GM10248 (cell line): ENCODE measurements around the gene FNDC3B.
"Not testable (repeated sequence)": the region's sequence is repeated elsewhere in the genome, so short reads cannot be mapped to it uniquely, and the experiment has no call there.

Experiments used
- CTCF ChIA-PET: fragments of 300-600 bp; sonication (Branson Sonifier 250); formaldehyde crosslinking; extraction: SDS; loops from one replicate; lab custom pipeline; 2021; ENCODE audit warnings: antibody characterized with exemption; lab: Yijun Ruan, JAX
- POLR2A ChIA-PET: fragments of 350-650 bp; sonication (Branson Sonifier 250); formaldehyde crosslinking; extraction: SDS; loops from one replicate; lab custom pipeline; 2020; ENCODE audit warnings: antibody characterized with exemption; lab: Yijun Ruan, JAX
- DNase-seq: peaks from one replicate; pipeline ENCODE4 v3.0.0; 2012; ENCODE audit errors: extremely low spot score
- CTCF ChIP-seq: IDR thresholded peaks from 2 replicates; pipeline ENCODE4 v1.5.1; 2012; ENCODE audit warnings: mild to moderate bottlenecking, low read depth; ENCODE audit errors: extremely low read depth, missing control alignments, control extremely low read depth

The FNDC3B gene

GRCh38 chr3:172086071-172086470 lies 46.7 kb downstream of the FNDC3B start:
- POLR2A ChIA-PET: no interaction called here
- CTCF ChIA-PET: interaction anchor here (1.1 to 3.2 kb wide), 2 partner anchors 11 to 14 kb away, joined by 3 to 11 read pairs; no protein-coding TSS in a partner anchor

GRCh38 chr3:172087198-172087597 lies 47.8 kb downstream of the FNDC3B start:
- DNase-seq: no peak
- TF ChIP-seq CTCF: no peak
- ChIA-PET CTCF (interaction anchor here (0.8 to 2.0 kb wide), 9 partner anchors 10 to 52 kb away, joined by 3 to 8 read pairs (median 4); no protein-coding TSS in a partner anchor), POLR2A (interaction anchor here (1.5 kb wide), 1 partner anchor 20 kb away, joined by 3 read pairs; no protein-coding TSS in a partner anchor)

More at GRCh38 chr3:172086071-172086470, 46.7 kb downstream of the FNDC3B start:
- no peak for DNase-seq
- no peak for TF ChIP-seq CTCF

- POLR2A ChIA-PET: interaction anchor here (1.5 kb wide), 1 partner anchor 19 kb away, joined by 3 read pairs; no protein-coding TSS in a partner anchor
- peak; percentile 21 for DNase-seq
- CTCF ChIA-PET: interaction anchor here (1.0 to 2.2 kb wide), 10 partner anchors 8 to 52 kb away, joined by 3 to 9 read pairs (median 4); no protein-coding TSS in a partner anchor
- no peak for TF ChIP-seq CTCF
These were observed 48.5 kb downstream of the FNDC3B start for GRCh38 chr3:172087602-172088580.

- CTCF ChIA-PET: interaction anchor here (1.4 to 2.2 kb wide), 3 partner anchors 10 to 18 kb away, joined by 3 to 9 read pairs (median 8); no protein-coding TSS in a partner anchor
These were observed 49.9 kb downstream of the FNDC3B start for GRCh38 chr3:172089250-172089649.

GRCh38 chr3:172090035-172090434 lies 50.7 kb downstream of the FNDC3B start:
- DNase-seq: no peak
- ChIA-PET CTCF (interaction anchor here (0.8 to 1.5 kb wide), 2 partner anchors 17 to 208 kb away, joined by 3 to 8 read pairs; no protein-coding TSS in a partner anchor), POLR2A (interaction anchor here (0.7 kb wide), 1 partner anchor 49 kb away, joined by 3 read pairs; no protein-coding TSS in a partner anchor)
- no peak for TF ChIP-seq CTCF

More at GRCh38 chr3:172089250-172089649, 49.9 kb downstream of the FNDC3B start:
- no peak for TF ChIP-seq CTCF
- DNase-seq: no peak
- POLR2A ChIA-PET: no interaction called here

- CTCF ChIA-PET: interaction anchor here (1.0 to 5.5 kb wide), 5 partner anchors 9 to 228 kb away, joined by 3 to 30 read pairs (median 3); no protein-coding TSS in a partner anchor
- POLR2A ChIA-PET: interaction anchor here (1.4 kb wide), 1 partner anchor 48 kb away, joined by 3 read pairs; no protein-coding TSS in a partner anchor
These were observed 53.3 kb downstream of the FNDC3B start for GRCh38 chr3:172092658-172093057.

GRCh38 chr3:172093581-172094443 lies 54.4 kb downstream of the FNDC3B start:
- ChIA-PET CTCF (interaction anchor here (1.2 to 5.5 kb wide), 3 partner anchors 8 to 239 kb away, joined by 3 to 30 read pairs (median 3); no protein-coding TSS in a partner anchor), POLR2A (interaction anchor here (0.7 kb wide), 1 partner anchor 10 kb away, joined by 4 read pairs; no protein-coding TSS in a partner anchor)
- DNase-seq: not testable (repeated sequence)

More at GRCh38 chr3:172092658-172093057, 53.3 kb downstream of the FNDC3B start:
- no peak for DNase-seq
- no peak for TF ChIP-seq CTCF
